HG03439 (cell line): ENCODE results near the gene DSG4.
"Not testable (repeated sequence)": the region's sequence is repeated elsewhere in the genome, so short reads cannot be mapped to it uniquely, and the experiment has no call there.

Experiments used
- ATAC-seq: cut with Tn5 transposase; IDR thresholded peaks from one replicate; pipeline ENCODE4 v1.9.1; 2021; ENCODE audit warnings: mild to moderate bottlenecking, moderate library complexity; ENCODE audit not compliant: unreplicated experiment

The DSG4 gene

GRCh38 chr18:31376477-31376876 is at the start of gene DSG4:
TSS of gene DSG4 (plus strand) at chr18:31376777. CDS start at chr18:31376912, 135 bp downstream.
- no peak for ATAC-seq

DNA sequence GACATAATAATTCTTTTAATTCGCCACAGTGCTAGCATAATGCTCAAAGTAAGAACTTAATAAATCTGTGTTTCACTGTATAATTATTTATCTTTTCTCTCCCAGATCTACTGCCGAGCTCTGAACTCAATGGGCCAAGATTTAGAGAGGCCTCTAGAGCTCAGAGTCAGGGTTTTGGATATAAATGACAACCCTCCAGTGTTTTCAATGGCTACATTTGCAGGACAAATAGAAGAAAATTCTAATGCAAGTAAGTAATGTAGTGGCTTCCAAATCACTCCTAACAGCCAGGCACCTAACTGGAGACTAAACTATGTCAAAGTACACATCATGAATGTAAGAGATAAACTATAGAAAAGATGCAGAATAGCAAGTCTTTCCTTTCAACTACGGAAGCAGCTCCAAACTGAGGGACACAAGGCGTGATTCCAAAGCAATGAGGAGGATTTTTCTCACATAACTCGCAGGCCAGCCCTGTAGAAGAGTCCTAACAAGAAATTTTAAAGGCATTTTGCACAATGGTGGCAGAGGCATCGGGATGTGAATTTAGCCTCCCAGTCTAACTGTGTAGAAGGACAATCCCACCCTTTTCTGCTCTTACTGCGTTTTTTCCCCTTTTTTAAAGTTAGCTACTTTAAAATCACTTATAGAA is 46.7 kb upstream of the DSG4 start:
- ATAC-seq, result no peak

DNA sequence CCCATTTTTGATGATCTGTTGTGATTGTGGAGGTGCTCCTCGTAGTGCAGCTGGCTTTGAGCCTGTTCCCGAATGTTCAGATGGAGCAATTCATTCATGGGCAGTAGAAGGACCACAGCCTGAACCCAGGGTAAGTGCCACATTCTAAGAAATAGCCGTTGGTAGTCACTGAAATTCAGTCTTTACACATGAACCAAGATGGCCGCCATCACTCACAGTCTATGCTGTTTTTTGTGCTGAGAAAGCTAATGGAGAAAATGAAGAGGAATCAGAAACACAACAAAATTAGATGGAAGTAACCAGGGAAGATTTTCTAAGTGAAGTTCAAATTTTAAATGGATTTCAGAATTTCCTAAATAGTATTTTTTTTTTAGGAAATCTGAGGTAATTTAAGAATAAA is 33.1 kb upstream of the DSG4 start:
- no peak for ATAC-seq

- not testable (repeated sequence) for ATAC-seq
Observed at GRCh38 chr18:31353336-31353735, 23.2 kb upstream of the DSG4 start.

DNA sequence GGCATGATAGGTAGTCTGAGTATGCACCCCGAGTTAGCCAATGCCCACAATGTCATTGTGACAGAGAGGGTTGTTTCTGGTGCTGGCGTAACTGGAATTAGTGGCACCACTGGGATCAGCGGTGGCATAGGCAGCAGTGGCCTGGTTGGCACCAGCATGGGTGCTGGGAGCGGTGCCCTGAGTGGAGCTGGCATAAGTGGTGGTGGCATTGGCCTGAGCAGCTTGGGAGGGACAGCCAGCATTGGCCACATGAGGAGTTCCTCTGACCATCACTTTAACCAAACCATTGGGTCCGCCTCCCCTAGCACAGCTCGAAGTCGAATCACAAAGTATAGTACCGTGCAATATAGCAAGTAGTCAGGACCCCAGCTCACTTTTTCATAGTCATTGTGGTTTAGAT is 21.6 kb upstream of the DSG4 start:
- ATAC-seq, result no peak

DNA sequence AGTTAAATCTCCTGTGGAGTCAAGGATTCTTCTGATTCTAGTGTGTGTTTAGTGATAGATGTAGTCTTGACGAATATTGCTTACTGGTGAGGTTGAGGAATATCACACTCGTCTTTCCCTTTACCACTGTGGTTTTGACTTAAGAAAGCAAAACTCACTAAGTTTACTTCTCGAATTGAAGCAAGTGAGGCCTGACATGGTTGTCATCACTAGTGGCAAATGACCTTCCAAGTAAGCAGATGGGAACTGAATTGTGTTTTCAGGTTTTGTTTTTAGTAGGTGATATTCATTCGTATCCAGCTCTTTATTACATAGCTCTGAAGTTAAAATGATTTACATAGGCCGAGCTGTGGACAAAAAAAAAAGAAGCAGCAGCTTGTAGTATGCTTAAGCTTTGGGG is 20.6 kb upstream of the DSG4 start:
- ATAC-seq, result no peak

- no peak for ATAC-seq
Observed at GRCh38 chr18:31364190-31364589, 12.4 kb upstream of the DSG4 start.

DNA sequence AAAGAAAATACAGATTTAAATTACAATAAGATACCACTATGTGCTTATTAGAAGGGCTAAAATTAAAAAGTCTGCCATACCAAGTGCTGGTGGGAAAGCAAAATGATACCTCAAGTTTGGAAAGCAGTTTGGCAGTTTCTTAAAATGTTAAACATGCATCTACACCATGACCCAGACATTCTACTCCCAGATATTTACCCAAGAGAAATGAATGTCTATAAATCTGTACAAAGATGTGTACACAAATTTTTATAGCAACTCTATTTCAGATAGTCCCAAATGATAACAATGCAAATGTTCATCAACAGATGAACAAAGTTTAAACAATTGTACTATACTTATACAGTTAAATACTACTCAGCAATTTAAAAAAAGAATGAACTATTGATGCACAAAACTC is 7.1 kb upstream of the DSG4 start:
- ATAC-seq, result no peak

GRCh38 chr18:31371989-31372388 is 4.6 kb upstream of the DSG4 start:
- ATAC-seq, result no peak

DNA sequence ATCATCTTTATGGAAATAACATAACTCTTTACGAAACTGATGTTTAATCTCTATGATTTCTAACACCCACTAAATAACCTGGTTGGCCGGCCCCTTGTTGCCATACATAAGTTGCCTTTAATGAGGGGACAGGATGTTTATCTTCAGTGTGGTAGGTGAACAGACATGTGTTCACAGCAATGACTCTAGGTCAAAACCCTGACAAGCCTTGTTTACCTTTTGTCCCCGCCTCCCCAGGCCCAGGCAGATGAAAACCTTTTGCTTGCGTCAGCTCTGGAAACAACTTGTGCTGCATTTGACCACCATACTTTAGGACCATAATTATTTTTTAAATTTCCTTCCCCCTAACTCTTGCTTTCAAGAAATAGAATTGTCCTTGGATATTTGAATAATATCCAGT is 2.9 kb upstream of the DSG4 start:
- ATAC-seq, result no peak

GRCh38 chr18:31380912-31381311 is 4.3 kb downstream of the DSG4 start:
- ATAC-seq, result no peak

- no peak for ATAC-seq
Observed at GRCh38 chr18:31382107-31382506, 5.5 kb downstream of the DSG4 start.

GRCh38 chr18:31386741-31387140 is 10.2 kb downstream of the DSG4 start:
- no peak for ATAC-seq

DNA sequence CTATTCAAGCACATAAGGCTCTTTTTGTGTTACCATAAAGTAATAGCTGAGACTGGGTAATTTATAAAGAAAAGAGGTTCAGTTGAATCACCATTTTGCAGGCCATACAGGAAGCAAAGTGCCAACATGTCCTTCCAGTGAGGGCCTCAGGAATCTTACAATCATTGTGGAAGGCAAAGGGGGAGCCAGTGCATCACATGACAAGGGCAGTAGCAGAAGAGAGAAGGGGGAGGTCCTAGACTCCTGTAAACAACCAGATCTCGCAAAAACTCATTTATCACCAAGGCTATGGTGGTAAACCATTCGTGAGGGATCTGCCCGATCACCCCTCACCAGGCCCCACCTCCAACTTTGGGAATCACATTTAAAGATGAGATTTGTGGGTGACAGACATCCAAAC is 16.7 kb downstream of the DSG4 start:
- ATAC-seq, result no peak

DNA sequence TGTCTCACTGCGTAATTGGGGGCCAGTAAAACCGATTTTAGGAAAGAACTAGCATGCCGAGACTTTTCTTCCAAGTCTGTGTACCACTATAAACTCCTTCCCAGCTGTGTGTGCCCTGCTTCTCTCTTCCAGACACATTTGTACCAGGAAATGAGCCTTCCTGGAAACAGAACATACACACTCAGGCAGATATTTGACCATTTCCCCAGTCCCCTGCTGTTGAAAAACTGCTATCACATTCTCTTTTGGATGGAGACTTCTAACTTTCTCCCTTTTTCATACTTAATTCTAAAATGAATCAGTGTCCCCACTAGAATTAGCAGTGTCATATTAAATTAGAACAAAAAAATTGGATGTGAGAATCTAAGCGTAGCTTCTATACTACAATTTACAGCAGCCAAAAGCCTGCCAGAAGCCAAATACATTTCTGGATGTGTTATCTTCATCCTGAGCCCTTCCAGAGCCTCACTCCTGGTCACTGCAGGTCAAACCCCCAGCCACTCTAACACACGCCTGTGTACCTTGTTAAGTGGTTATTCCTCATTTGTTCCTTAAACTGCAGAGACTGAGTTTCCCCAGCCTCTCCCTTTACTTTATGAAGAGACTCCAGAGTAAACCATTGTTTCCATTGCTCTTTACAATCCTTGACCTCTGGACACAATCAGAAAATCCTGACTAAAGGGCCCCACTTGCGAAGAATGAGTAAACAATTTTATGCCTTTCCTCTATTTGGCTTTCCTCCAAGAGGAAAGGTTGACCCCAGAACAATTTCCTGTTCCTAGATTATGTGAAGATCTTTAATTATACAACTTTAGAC is 20.4 kb downstream of the DSG4 start:
- ATAC-seq, result no peak

GRCh38 chr18:31398191-31398590 is 21.6 kb downstream of the DSG4 start:
- no peak for ATAC-seq

DNA sequence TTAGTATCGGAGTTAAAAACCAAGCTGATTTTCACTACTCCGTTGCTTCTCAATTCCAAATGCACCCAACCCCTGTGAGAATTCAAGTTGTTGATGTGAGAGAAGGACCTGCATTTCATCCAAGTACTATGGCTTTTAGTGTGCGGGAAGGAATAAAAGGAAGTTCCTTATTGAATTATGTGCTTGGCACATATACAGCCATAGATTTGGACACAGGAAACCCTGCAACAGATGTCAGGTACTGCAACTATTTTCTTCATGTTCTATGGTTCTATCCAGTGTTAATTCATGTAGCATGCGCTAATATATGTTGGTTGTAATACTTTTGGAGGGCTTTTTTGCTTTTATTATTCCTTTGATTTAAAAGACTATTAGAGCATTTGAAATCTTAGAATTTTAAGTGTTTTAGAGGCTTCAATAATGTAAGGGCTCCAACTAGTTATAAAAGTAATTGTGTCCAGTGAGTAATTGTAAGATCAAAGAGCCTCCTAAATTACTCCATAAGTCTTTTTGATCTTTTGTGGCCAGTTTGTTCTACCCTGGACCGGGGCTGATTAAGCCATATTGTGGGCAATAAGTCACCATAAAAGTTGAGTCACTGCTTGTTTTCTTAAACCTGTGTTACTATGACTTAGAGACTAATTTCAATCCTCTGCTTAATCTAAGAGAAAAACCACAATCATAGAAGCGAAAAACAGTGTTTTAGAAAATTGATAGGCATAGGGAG is 22.9 kb downstream of the DSG4 start:
- no peak for ATAC-seq

GRCh38 chr18:31401156-31402025 is 24.8 kb downstream of the DSG4 start:
- no peak for ATAC-seq

GRCh38 chr18:31402026-31402373 is 25.4 kb downstream of the DSG4 start:
- no peak for ATAC-seq

GRCh38 chr18:31403409-31403808 is 26.8 kb downstream of the DSG4 start:
- no peak for ATAC-seq

- no peak for ATAC-seq
Observed at GRCh38 chr18:31407649-31408048, 31.1 kb downstream of the DSG4 start.
